Measurements from ENCODE around the gene STK16.

STK16 gene

GRCh38 chr2:219289195-219289536 is 43.9 kb downstream of the STK16 start:
- H3K4me3 ChIP-seq, result no peak overlapping the region
- peaks cover 21 to 50% (median 30%) of the 10 kb centered on the region in 10 experiments for H3K4me1 ChIP-seq
- no peaks in the 10 kb centered on the region; a peak in 1 of 22 replicates for H3K27me3 ChIP-seq
- H3K9me3 ChIP-seq (replicated peaks in 1 of 11), result no peaks in the 10 kb centered on the region
- H3K9ac ChIP-seq, result no peak overlapping the region
- H3K4me2 ChIP-seq, result no peak overlapping the region
- peaks cover 0 to 25% (median 12%) of the 10 kb centered on the region in 11 experiments; a peak in 12 of 22 replicates for H4K20me1 ChIP-seq
- H3K36me3 ChIP-seq, result peaks cover 0 to 21% (median 0%) of the 10 kb centered on the region in 11 experiments; a peak in 7 of 22 replicates
- no peak overlapping the region for H3K27ac ChIP-seq
- no peak for TF ChIP-seq Cebpa-rat (IDR thresholded peaks at IDR 0.05)

GRCh38 chr2:219289537-219290361 is 44.5 kb downstream of the STK16 start:
- H3K4me1 ChIP-seq, result peaks cover 19 to 48% (median 28%) of the 10 kb centered on the region in 10 experiments

GRCh38 chr2:219290381-219291171 is 45.3 kb downstream of the STK16 start:
- Histone ChIP-seq H3K27ac (no peak overlapping the region), H3K9me3 (replicated peaks in 1 of 11) (no peaks in the 10 kb centered on the region), H3K4me1 (peaks cover 10 to 43% (median 25%) of the 10 kb centered on the region in 10 experiments), H4K20me1 (peaks cover 0 to 12% (median 0%) of the 10 kb centered on the region in 11 experiments; a peak in 8 of 22 replicates), H3K27me3 (no peaks in the 10 kb centered on the region; a peak in 2 of 22 replicates), H3K4me2 (peak overlapping the region in 2 of 11 experiments; percentile 14 to 18; a peak in 1 of 22 replicates), H3K9ac (no peak overlapping the region), H3K4me3 (no peak overlapping the region), H3K36me3 (peaks cover 0 to 7% (median 0%) of the 10 kb centered on the region in 11 experiments; a peak in 5 of 22 replicates)
- TF ChIP-seq Cebpa-rat (IDR thresholded peaks at IDR 0.05), result no peak

More at GRCh38 chr2:219289537-219290361, 44.5 kb downstream of the STK16 start:
- Histone ChIP-seq H3K4me3 (no peak overlapping the region), H3K36me3 (peaks cover 0 to 16% (median 0%) of the 10 kb centered on the region in 11 experiments; a peak in 7 of 22 replicates), H3K9me3 (replicated peaks in 1 of 11) (no peaks in the 10 kb centered on the region), H3K9ac (no peak overlapping the region), H4K20me1 (peaks cover 0 to 20% (median 7%) of the 10 kb centered on the region in 11 experiments; a peak in 11 of 22 replicates), H3K27ac (no peak overlapping the region), H3K27me3 (no peaks in the 10 kb centered on the region; a peak in 2 of 22 replicates), H3K4me2 (peak overlapping the region in 2 of 11 experiments; percentile 14 to 18; a peak in 2 of 22 replicates)
- TF ChIP-seq Cebpa-rat (IDR thresholded peaks at IDR 0.05), result no peak

- no peak for TF ChIP-seq Cebpa-rat (IDR thresholded peaks at IDR 0.05)
These were observed 46.1 kb downstream of the STK16 start for GRCh38 chr2:219291394-219291793.

GRCh38 chr2:219291910-219292490 is 46.7 kb downstream of the STK16 start:
- Histone ChIP-seq H3K4me1 (peaks cover 8 to 32% (median 15%) of the 10 kb centered on the region in 10 experiments; a peak in 18 of 20 replicates), H3K27me3 (no peaks in the 10 kb centered on the region; a peak in 2 of 22 replicates), H3K9ac (no peak overlapping the region)

More at GRCh38 chr2:219291394-219291793, 46.1 kb downstream of the STK16 start:
- H3K4me1 ChIP-seq, result peaks cover 9 to 36% (median 19%) of the 10 kb centered on the region in 10 experiments; a peak in 18 of 20 replicates
- H3K4me3 ChIP-seq, result no peak overlapping the region
- H3K27ac ChIP-seq, result no peak overlapping the region
- no peaks in the 10 kb centered on the region; a peak in 2 of 22 replicates for H3K27me3 ChIP-seq
- no peaks in the 10 kb centered on the region for H3K9me3 ChIP-seq (replicated peaks in 1 of 11)
- peaks cover 0 to 5% (median 0%) of the 10 kb centered on the region in 11 experiments; a peak in 1 of 22 replicates for H3K36me3 ChIP-seq
- no peak overlapping the region for H3K4me2 ChIP-seq
- no peak overlapping the region for H3K9ac ChIP-seq
- H4K20me1 ChIP-seq, result peaks cover 0 to 6% (median 0%) of the 10 kb centered on the region in 11 experiments; a peak in 2 of 22 replicates

GRCh38 chr2:219292616-219293015 is 47.3 kb downstream of the STK16 start:
- Histone ChIP-seq H3K4me1 (peaks cover 8 to 30% (median 14%) of the 10 kb centered on the region in 10 experiments; a peak in 18 of 20 replicates), H3K27me3 (no peaks in the 10 kb centered on the region; a peak in 2 of 22 replicates), H3K4me2 (no peak overlapping the region), H3K36me3 (no peaks in the 10 kb centered on the region), H3K9ac (no peak overlapping the region), H3K9me3 (replicated peaks in 1 of 11) (no peaks in the 10 kb centered on the region), H3K4me3 (no peak overlapping the region), H3K27ac (no peak overlapping the region), H4K20me1 (no peaks in the 10 kb centered on the region; a peak in 1 of 22 replicates)
- no peak for TF ChIP-seq Cebpa-rat (IDR thresholded peaks at IDR 0.05)

More at GRCh38 chr2:219291910-219292490, 46.7 kb downstream of the STK16 start:
- no peak overlapping the region for H3K27ac ChIP-seq
- H3K9me3 ChIP-seq (replicated peaks in 1 of 11), result no peaks in the 10 kb centered on the region
- H3K36me3 ChIP-seq, result no peaks in the 10 kb centered on the region
- no peak for TF ChIP-seq Cebpa-rat (IDR thresholded peaks at IDR 0.05)
- H3K4me3 ChIP-seq, result no peak overlapping the region
- H4K20me1 ChIP-seq, result no peaks in the 10 kb centered on the region; a peak in 1 of 22 replicates
- H3K4me2 ChIP-seq, result no peak overlapping the region

- Histone ChIP-seq H3K27ac (peak overlapping the region in 1 of 11 experiments; percentile 69; a peak in 1 of 22 replicates), H3K9me3 (replicated peaks in 1 of 11) (no peaks in the 10 kb centered on the region), H3K36me3 (no peaks in the 10 kb centered on the region), H3K4me1 (peaks cover 8 to 26% (median 15%) of the 10 kb centered on the region in 10 experiments; a peak in 18 of 20 replicates), H3K27me3 (peaks cover 0 to 1% (median under 1%) of the 10 kb centered on the region in 11 experiments; a peak in 12 of 22 replicates), H3K4me2 (peak overlapping the region; percentile 78 to 96 (median 88)), H3K4me3 (peak overlapping the region in 6 of 10 experiments; percentile 58 to 76 (median 60); a peak in 7 of 20 replicates), H4K20me1 (no peaks in the 10 kb centered on the region; a peak in 1 of 22 replicates), H3K9ac (peak overlapping the region in 9 of 11 experiments; percentile 66 to 87 (median 81); a peak in 10 of 22 replicates)
- TF ChIP-seq Cebpa-rat (IDR thresholded peaks at IDR 0.05), result no peak
These were observed 48.5 kb downstream of the STK16 start for GRCh38 chr2:219293736-219294231.

Data from BLaER1 treated with 17β-estradiol and CSF1 and Interleukin-3, amounts not matched to agents 10 nM and 100 nM (cell line).